ENCODE measurements around the gene ZNF555.

ZNF555 gene

GRCh38 chr19:2853015-2853606, 11.8 kb downstream of the ZNF555 start:
- no peak for DNase-seq (ENCODE audit: low read depth)
- no peak for TF ChIP-seq POLR2A (IDR thresholded peaks at IDR 0.05; ENCODE audit: extremely low read depth, insufficient read length)
- TF ChIP-seq, protein P1, sequence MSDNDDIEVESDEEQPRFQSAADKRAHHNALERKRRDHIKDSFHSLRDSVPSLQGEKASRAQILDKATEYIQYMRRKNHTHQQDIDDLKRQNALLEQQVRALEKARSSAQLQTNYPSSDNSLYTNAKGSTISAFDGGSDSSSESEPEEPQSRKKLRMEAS (IDR thresholded peaks at IDR 0.05; ENCODE audit: low read depth, low read length): no peak
- TF ChIP-seq, protein P2, sequence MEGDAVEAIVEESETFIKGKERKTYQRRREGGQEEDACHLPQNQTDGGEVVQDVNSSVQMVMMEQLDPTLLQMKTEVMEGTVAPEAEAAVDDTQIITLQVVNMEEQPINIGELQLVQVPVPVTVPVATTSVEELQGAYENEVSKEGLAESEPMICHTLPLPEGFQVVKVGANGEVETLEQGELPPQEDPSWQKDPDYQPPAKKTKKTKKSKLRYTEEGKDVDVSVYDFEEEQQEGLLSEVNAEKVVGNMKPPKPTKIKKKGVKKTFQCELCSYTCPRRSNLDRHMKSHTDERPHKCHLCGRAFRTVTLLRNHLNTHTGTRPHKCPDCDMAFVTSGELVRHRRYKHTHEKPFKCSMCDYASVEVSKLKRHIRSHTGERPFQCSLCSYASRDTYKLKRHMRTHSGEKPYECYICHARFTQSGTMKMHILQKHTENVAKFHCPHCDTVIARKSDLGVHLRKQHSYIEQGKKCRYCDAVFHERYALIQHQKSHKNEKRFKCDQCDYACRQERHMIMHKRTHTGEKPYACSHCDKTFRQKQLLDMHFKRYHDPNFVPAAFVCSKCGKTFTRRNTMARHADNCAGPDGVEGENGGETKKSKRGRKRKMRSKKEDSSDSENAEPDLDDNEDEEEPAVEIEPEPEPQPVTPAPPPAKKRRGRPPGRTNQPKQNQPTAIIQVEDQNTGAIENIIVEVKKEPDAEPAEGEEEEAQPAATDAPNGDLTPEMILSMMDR (IDR thresholded peaks at IDR 0.05; ENCODE audit: low read depth, low read length): no peak
- no peak for TF ChIP-seq MYC (IDR thresholded peaks at IDR 0.05; ENCODE audit: low read depth, low read length)
- H3K4me3 ChIP-seq (ENCODE audit: low read depth, low read length): no peak overlapping the region

DNA sequence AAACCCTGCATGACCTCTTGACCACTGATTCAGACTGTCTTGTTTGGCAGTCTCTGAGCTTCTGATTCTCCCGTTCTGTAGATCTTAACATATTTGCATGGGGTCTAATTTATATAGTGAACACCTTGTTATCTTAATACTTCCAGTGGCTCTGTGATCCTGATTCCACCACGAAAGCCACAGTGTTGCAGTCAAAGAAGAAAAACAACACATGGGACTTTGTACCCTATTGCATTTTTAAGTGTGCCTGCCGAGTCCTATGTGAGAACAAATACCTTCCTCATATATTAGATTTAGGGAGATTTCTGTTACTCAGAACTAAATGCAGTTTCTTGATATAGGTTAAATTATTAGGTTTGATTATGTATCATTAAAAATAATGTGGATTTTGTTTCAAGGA, 13.6 kb downstream of the ZNF555 start:
- H3K4me3 ChIP-seq (ENCODE audit: low read depth, low read length): no peak overlapping the region
- no peak for TF ChIP-seq MYC (IDR thresholded peaks at IDR 0.05; ENCODE audit: low read depth, low read length)
- TF ChIP-seq, protein P1 (IDR thresholded peaks at IDR 0.05; ENCODE audit: low read depth, low read length): no peak
- no peak for TF ChIP-seq POLR2A (IDR thresholded peaks at IDR 0.05; ENCODE audit: extremely low read depth, insufficient read length)
- TF ChIP-seq, protein P2 (IDR thresholded peaks at IDR 0.05; ENCODE audit: low read depth, low read length): no peak
- no peak for DNase-seq (ENCODE audit: low read depth)

DNA sequence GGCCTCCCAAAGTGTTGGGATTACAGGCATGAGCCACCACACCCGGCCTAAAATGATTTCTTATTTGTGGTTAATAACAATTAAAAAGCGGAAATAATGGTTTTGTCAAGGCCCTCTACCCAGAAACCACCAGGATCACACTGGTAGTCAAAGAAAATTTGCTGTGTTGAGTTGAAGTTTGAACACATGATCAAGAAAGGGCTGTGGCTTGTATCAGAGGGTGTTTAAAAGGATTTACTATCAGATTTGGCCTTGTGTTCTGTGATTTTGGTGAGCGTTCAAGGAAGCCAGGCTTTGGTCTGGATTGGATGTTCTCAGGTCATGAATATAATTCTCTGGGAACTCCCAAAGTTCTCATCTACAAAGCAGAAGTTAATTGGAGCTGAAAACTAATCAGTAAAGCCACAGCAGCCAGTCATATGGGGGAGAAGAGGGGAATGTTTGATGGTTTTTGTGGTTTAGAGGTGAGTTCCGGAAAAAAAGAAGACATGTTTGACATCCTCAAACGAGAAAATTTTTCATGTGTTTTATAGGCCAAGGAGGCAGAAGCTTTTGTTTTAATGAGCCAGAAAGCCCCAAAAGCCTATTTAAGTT, 15.3 kb downstream of the ZNF555 start:
- no peak overlapping the region for H3K4me3 ChIP-seq (ENCODE audit: low read depth, low read length)
- TF ChIP-seq, protein P2 (IDR thresholded peaks at IDR 0.05; ENCODE audit: low read depth, low read length): no peak
- TF ChIP-seq, protein P1 (IDR thresholded peaks at IDR 0.05; ENCODE audit: low read depth, low read length): no peak
- no peak for TF ChIP-seq POLR2A (IDR thresholded peaks at IDR 0.05; ENCODE audit: extremely low read depth, insufficient read length)
- no peak for TF ChIP-seq MYC (IDR thresholded peaks at IDR 0.05; ENCODE audit: low read depth, low read length)
- no peak for DNase-seq (ENCODE audit: low read depth)

DNA sequence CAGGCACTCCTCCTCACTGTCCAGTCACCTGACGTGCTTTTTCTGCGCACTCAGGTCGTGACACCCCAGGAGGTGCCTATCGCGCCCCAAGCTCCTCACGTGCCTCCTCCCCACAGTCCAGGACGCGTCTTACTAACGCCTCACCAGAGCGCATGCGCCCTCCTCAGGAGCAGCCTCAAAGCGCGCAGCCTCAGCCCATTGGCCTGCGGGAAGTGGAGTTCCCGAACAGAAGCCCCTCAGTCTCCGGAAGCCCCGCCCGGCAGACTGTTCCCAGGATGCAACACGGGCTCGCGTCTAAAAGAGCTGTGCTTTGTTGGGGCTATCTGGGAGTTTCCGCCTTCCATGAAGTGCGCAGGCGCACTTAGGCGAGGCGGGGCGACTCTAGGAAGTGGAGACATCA, 17.6 kb downstream of the ZNF555 start:
- TF ChIP-seq MYC (IDR thresholded peaks at IDR 0.05; ENCODE audit: low read depth, low read length): no peak
- TF ChIP-seq, protein P1 (IDR thresholded peaks at IDR 0.05; ENCODE audit: low read depth, low read length): no peak
- no peak for TF ChIP-seq POLR2A (IDR thresholded peaks at IDR 0.05; ENCODE audit: extremely low read depth, insufficient read length)
- TF ChIP-seq, protein P2 (IDR thresholded peaks at IDR 0.05; ENCODE audit: low read depth, low read length): no peak
- H3K4me3 ChIP-seq (ENCODE audit: low read depth, low read length): no peak overlapping the region

DNA sequence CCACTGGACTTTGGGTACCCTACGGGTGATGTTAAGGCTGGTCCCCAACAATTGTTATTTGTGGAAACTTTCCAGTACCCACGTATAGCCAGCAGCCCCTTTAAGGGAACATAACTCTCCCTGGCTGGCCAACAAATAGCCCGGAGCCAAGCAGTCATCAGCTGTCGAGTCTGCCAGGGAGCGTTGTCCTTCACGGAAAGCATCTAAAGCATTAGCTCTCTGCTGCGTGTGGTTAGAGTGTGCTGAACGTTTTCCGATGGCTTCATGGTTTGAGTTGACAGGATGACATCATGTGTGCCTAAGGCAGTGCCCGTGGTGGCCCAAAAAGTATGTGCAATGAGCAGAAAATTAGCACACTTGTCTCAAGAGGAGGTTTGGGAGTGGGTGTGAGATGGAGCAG, 22.5 kb downstream of the ZNF555 start:
- TF ChIP-seq, protein P1 (IDR thresholded peaks at IDR 0.05; ENCODE audit: low read depth, low read length): no peak
- no peak for TF ChIP-seq POLR2A (IDR thresholded peaks at IDR 0.05; ENCODE audit: extremely low read depth, insufficient read length)
- TF ChIP-seq, protein P2 (IDR thresholded peaks at IDR 0.05; ENCODE audit: low read depth, low read length): no peak
- no peak for TF ChIP-seq MYC (IDR thresholded peaks at IDR 0.05; ENCODE audit: low read depth, low read length)
- no peak for DNase-seq (ENCODE audit: low read depth)

More for the DNA sequence above, 17.6 kb downstream of the ZNF555 start:
- DNase-seq (ENCODE audit: low read depth): no peak

More for the DNA sequence above, 22.5 kb downstream of the ZNF555 start:
- no peak overlapping the region for H3K4me3 ChIP-seq (ENCODE audit: low read depth, low read length)
